ENCODE measurements around the gene NBDY.

DNA sequence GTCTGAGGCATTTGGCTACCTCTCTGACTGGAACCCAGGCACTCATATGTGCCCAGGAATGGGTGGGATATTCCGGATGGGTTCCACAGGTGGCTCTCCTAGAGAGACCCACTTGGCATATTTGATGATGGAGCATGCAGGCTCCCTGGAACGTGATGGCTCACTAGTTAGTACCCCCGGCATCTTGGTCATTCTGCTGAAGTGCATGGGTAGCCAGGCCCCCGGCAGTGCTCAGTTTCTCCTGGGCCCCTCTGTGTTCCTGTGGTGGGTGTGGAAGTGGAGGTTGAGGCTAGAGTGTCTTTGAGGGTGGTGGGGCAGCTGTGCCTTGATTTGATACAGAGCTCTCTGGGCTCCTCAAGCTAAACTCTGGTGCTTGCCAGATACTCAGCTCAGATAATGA lies 29.4 kb downstream of the NBDY start:
- TF ChIP-seq, protein P1, sequence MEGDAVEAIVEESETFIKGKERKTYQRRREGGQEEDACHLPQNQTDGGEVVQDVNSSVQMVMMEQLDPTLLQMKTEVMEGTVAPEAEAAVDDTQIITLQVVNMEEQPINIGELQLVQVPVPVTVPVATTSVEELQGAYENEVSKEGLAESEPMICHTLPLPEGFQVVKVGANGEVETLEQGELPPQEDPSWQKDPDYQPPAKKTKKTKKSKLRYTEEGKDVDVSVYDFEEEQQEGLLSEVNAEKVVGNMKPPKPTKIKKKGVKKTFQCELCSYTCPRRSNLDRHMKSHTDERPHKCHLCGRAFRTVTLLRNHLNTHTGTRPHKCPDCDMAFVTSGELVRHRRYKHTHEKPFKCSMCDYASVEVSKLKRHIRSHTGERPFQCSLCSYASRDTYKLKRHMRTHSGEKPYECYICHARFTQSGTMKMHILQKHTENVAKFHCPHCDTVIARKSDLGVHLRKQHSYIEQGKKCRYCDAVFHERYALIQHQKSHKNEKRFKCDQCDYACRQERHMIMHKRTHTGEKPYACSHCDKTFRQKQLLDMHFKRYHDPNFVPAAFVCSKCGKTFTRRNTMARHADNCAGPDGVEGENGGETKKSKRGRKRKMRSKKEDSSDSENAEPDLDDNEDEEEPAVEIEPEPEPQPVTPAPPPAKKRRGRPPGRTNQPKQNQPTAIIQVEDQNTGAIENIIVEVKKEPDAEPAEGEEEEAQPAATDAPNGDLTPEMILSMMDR (IDR thresholded peaks at IDR 0.05; ENCODE audit: borderline replicate concordance, extremely low read depth, low read length, poor library complexity, severe bottlenecking) = no peak
- no peak for TF ChIP-seq EZH2 (IDR thresholded peaks at IDR 0.05; ENCODE audit: borderline replicate concordance, low read depth, low read length, severe bottlenecking)

Measured in DND-41 (cell line).